Measurements from ENCODE around the gene PCAT6.
"Not testable (repeated sequence)": the region's sequence is repeated elsewhere in the genome, so short reads cannot be mapped to it uniquely, and the experiment has no call there.

The PCAT6 gene

DNA sequence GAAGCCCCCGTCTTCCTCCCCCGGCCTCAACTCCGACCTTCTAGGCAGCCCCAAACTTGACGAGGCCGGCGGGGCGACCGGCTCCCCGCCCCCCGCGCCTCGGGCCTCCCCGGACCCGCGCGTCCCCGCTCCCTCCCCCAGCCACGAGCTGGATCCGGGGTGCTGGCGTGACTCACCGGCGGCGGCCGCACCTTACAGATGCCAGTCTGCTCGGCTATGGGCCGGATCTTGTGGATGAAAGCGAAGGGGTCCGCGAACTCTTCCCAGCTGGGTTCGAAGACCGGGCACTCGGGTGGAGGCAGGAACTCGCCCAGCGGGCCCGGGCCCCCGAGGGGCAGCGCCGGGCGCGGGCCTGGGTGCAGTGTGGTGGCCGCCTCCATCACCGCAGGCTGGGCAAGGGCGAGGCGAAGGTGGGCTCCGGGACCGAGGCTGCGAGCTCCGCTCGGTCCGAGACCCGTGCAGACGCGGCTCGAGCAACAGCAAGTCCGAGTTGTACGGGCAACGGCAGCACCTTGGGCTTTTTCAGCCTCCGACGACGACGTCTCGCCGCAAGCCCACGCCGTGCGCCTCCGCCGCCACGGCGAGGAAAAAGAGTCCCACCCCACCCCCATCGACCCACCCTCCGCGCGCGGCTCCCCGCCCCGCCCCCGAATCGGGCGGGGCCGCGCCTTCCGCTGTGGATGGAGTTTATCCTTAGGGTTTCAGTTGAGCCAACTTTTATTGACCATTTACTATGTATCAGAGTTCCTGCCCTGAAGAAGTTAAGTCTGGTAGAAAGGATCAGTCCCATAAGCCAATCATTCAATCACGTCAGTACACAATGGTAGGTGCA lies 2.6 kb upstream of the PCAT6 start, which contains the start of gene KDM5B:
KDM5B (minus strand) TSS at position 496 of the 832 bp plus-strand sequence; CDS start at position 380, 116 bp downstream.
- peak; percentile 78 for DNase-seq

GRCh38 chr1:202809597-202810159 lies 1.1 kb upstream of the PCAT6 start:
- DNase-seq: no peak

DNA sequence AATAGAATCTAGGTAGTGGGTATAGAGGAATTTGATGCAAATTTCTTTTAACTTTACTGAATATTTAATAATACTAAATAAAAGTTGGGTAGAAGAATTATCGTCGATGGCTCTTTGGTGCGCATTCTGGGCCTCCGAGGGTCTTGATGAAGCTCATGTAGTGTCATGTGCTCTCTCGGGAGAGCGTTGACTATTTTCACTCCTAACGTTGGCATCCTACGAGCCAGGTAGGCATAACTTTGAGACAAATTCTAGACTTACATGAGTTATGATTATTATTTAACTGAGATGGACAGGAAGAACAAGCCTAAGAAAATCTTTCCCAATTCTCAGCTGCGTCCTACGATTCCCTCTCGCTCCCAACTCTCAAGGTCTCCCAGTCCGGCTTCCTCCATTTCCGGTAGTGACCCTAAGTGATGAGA lies 550 bp upstream of the PCAT6 start:
- no peak for DNase-seq

DNA sequence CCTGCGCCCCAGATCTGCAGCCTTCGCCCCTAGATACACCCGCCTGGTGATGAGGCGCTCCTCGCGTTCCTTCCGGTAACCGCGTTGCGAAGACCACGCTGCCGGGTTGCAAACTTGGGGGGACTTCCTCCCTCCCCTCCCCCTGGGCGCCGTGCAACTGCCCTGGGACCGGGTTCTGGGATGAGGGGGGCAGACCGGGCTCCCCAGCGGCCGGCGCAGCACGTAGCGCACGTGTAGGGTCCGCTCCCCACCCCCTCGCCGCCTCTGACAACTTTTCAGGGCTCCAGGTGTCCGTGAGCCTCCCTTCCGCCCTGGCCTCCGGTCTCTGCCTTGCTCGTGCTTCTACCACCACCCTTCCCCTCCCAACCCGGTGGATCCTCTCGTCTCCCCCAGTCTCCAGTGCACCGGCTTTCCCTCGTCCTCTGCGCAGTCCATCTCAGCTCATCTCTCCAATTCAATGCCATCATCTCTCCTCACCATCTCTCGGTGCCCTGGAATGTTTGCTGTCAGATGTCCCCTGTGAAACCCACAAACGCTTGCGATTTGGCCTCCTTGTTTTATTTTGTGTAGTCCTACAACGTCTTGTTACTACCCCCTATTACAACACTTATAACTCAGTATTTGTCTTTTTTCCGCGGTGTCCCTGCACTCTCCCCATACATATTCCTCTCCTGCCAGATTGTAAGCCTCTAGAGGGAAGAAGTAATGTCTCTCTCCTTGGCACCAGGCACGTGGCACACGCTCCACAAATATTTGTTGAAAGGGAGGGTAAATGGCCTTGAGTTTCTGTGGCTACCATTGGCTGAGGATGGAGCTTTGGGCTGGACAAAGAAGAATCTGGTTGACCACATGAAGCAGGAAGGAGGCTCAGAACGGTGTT lies 782 bp downstream of the PCAT6 start:
- DNase-seq: no peak

- no peak for DNase-seq
These were observed 1.6 kb downstream of the PCAT6 start for GRCh38 chr1:202812176-202813026.

- DNase-seq: no peak
These were observed 4.4 kb downstream of the PCAT6 start for GRCh38 chr1:202815120-202815519.

DNA sequence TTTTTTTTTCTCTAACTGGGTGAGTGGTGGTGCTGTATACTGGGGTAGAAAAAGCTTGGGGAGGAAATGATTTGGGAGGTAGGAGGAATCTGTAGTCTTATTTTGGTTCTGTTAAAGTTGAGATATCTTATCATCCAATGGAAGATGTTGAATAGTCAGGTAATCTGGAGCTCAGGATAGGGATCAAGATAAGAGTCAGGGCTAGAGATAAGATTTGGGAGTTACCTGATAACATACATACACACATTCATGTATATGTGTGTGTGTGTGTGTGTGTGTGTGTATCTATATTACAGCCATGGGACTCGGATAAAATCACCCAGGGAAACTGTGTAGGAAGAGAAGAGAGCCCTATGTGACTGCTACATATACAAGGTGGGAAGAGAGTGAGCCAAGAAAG lies 8.1 kb downstream of the PCAT6 start:
- no peak for DNase-seq

DNA sequence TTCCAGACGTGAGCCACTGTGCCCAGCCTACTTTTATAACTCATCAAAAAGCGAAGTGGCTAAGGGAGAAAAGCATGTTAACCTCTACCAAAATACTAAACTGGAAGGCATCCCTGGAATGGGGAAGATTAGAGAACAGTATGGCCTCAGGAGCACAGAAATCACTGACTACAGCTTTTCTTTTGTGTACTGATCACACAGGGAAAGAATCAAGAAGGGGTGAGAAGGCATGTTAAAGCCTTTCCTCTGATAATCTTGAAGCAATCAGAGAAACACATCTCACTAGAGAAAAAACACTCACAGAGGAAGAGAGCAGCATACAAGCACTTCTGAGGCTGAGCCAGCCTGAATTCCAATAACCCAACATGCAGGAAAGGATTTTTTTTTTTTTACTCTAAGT lies 10.7 kb downstream of the PCAT6 start:
- no peak for DNase-seq

DNA sequence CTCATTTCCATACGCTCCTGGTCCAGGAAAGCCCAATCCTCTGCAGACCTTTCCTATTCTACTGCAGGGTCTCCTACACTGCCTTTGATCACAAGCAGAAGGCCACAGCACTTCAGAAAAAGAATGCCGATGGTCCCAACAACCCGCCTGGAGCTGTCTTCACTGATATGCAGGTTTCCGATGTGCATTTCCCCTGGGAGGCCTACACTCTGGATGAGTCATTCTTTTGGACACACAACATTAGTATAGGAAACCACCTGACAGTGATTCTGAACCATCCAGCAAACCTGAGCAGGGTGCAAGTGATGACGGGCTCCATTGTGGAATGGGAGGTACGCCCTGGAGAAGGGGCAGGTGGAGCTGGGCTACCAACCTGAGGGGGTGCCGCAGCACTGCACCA lies 15.0 kb downstream of the PCAT6 start:
- no peak for DNase-seq

- DNase-seq: not testable (repeated sequence)
These were observed 18.5 kb downstream of the PCAT6 start for GRCh38 chr1:202829223-202829622.

DNA sequence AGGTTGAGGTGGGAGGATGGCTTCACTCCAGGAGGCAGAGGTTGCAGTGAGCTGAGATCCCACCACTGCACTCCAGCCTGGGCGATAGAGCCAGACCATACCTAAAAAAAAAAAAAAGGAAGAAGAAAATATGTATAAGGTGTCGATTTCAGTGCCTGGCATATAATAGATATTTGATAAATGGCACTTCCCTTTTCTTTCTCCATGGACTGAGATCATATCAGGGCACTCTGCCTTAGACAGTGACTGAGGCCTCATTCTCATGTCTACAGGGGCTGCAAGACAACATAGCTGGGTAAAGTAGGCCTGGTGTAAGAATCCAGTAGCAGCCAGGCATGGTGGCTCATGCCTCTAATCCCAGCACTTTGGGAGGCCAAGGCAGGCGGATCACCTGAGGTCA lies 21.2 kb downstream of the PCAT6 start:
- no peak for DNase-seq

- DNase-seq: no peak
These were observed 24.2 kb downstream of the PCAT6 start for GRCh38 chr1:202834771-202835547.

DNA sequence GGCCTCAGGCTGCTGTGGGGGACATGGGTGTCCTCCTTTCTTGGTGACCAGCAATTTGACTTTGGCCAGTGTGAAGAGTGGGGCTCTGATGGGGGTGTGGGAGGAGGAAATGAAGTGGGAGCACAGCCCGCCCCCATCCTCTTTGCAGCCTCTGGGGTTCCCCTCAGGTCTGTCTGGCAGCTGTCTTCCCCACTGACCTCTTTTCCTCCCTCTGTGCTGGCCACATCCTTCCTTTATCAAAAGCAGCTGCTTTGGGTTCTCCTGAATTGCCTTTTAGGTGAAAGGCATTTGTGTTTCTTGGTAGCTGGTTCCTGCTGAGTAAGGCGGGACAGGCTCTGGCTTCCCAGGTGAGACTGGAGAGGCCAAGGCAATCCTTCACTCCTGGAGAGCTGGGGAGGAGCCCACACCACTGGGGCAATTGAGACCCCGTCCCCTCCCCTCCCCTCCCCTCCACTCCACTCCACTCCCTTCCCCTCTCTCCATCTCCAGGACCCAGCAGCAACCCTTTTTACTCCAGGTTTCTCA lies 24.9 kb downstream of the PCAT6 start:
- DNase-seq: no peak

DNA sequence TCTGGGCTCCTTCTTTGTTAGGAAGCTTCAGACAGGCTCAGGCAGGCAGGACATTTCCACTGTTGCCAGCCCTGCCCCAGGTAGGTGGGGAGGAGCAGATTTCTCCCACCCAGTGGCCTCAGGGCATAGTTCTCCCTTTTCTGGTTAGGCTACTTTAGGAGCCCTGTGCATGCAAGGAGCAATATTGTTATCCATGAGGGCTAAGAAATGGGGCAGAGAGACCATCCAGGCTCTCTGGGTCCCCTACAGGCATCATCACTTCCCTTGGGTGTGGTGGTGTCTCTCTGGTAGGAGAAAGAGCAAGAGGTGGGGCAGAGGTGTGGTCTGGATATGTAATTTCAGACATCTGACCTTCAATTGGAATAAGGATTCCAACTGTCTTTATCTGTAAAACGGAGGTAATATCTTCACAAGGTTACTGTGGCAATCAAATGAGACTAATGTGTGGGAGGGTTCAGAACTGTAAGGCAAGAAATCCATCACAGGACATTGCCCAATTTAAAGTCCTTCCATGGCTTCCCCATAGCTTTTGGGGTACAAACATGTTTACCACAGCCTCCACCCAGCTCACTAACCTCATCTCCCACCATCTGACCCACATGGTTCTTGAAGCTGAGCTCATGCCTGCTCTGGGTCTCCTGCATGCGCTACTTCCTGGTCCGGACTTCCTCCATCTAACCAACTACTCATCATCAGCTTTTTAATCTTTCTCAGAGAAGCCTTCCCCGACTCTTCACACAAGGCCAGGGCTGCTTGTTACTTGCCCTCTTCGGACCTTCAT lies 26.1 kb downstream of the PCAT6 start:
- DNase-seq: no peak

- DNase-seq: no peak
These were observed 27.1 kb downstream of the PCAT6 start for GRCh38 chr1:202837746-202838262.

- DNase-seq: no peak
These were observed 32.3 kb downstream of the PCAT6 start for GRCh38 chr1:202843081-202843480.

DNA sequence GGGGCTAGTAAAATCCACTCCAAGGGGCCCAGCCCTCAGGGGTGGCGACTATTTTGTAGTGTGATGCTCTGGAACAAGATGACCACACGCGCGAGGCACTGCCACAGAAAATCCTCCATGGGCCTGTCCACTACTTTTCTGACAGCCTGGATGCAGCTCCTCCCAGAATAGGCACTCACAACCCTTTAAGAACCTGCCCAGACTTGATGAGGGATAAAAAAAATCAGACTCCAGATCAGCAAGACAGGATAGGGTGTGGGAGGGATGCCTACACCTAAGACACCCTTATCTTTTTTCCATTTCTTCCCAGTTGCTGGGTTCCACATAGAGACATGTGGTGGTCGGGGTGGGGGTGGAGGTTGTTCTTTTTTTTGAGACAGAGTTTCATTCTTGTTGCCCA lies 33.5 kb downstream of the PCAT6 start:
- DNase-seq: no peak

GRCh38 chr1:202844935-202845334 lies 34.2 kb downstream of the PCAT6 start:
- no peak for DNase-seq

DNA sequence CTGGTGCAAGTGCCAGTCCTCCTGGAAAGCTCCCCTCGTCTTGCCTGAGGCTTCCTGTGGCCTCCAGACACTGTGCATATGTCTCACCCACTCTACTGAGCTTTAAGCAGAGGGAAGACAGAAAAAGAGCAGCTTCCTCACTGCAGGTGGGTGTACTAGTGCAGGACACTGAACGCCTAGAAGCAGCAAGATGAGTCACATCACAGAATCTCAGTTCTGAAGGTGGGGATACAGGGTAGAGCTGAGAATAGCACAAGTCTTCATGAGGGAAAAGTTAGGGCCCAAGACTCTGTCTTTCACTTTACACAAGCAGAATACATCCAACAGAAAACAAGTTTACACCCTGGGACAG lies 37.4 kb downstream of the PCAT6 start:
- DNase-seq: no peak

GRCh38 chr1:202850593-202851362 lies 40.0 kb downstream of the PCAT6 start:
- no peak for DNase-seq

Data from activated T-cell treated with anti-CD3 and anti-CD28 coated beads, Interleukin-2, amount 50 U/mL, for 1 hour (primary cell).